ENCODE measurements around the gene PHF14.

Gene PHF14

DNA sequence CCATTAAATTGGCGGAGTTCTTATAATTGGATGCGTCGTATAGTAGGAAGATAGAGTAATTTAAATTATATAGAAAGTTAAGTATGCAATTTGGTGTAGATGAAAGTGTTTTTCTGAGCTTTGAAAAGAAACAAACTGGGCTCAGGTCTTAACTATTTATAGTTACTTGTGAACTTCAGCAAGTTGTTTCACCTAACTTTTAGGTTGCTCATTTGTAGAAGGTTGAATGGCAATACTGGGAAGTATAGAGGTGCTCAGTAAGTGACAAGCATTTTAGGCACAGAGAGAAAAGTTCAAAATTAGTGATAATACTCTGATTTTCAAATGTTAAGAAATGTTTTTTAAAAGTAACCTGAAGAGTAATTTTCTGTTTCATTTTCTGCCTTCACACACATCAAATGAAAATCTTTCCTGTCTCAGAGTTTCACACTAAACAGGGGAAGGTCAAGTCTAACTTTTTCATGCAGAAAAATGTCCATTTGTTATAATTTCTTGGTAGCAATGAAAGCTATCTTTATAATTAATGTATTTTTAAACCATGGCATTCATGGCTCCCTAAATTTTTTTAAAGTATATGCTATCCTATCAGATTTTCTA, 146.5 kb downstream of the PHF14 start:
- no peak for DNase-seq (ENCODE audit: low read depth)

- no peak for DNase-seq (ENCODE audit: low read depth)
Measured at GRCh38 chr7:11120675-11121220, 147.1 kb downstream of the PHF14 start.

DNA sequence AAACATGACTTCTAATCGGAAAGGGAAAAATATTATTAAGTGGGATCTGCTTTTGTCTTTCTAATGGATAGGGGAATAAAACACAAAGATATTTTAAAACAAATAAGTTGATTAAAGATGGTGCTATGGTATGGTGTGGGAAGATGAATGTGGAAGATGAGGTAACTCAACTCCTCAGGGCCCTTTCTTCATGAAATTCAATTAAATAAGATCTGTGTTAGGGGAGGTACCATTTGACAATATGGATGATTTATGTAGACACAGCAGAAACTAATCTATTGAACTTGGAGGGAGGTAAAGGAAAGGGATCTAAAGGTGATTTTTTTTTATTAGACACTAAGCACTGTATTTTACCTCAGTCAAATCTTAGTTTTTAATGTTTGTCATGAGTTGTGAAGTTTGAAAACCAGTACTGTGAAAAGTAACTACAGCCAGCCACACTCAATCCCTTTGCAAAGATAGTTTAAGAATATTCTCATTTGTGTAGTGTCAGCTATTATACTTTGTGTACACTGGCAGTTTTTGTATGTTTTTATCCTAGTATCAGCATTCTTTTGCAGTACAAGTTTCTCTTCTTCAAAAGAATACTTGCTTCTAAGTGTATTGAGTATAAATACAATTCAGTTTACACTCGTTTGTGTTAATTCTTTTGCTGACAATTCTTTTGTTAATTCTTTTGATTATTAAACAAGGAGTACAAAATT, 151.3 kb downstream of the PHF14 start:
- no peak for DNase-seq (ENCODE audit: low read depth)

- DNase-seq (ENCODE audit: low read depth): no peak
Measured at GRCh38 chr7:11127114-11127785, 153.6 kb downstream of the PHF14 start.

GRCh38 chr7:11127988-11128387, 154.3 kb downstream of the PHF14 start:
- no peak for DNase-seq (ENCODE audit: low read depth)

GRCh38 chr7:11128498-11128897, 154.8 kb downstream of the PHF14 start:
- DNase-seq (ENCODE audit: low read depth): no peak

- no peak for DNase-seq (ENCODE audit: low read depth)
Measured at GRCh38 chr7:11130012-11130411, 156.3 kb downstream of the PHF14 start.

- DNase-seq (ENCODE audit: low read depth): no peak
Measured at GRCh38 chr7:11130601-11131000, 156.9 kb downstream of the PHF14 start.

GRCh38 chr7:11133436-11133959, 159.8 kb downstream of the PHF14 start:
- no peak for DNase-seq (ENCODE audit: low read depth)

DNA sequence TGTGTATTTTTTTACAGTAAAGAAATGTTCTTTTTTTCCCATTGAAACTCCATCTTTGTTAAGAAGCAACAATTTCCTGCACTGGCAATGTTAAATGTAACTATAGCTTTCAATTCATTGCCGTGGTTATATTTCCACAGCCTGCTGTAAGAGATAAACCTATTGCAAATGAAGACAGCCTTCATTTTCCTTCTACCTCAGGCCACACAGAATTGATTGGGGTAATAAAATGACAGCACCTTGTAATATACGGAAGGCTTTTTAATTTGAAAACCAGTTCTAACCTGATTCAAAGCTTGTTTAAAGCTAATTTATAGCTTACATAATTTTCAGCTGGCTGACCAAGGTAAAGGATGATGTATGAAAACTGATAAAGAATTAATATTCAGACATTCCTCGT, 161.9 kb downstream of the PHF14 start:
- DNase-seq (ENCODE audit: low read depth): no peak

DNA sequence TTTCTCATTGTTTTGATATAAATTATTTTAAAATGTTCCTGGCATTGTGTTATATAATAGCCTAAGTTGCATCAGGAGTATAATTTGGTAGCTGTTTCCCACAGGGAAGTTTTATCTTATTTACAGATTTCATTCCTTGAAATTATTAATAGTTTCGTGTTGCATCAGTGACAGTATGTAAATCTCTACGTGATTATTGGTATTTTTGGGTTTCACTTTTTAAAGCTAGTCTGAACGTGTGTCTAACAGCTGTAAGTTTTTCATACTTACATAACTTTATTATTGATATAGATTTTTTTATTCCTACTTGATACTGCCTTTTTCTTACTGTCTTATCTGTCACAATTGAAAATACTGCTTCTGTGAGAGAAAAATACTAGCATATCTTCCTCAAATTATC, 167.9 kb downstream of the PHF14 start:
- DNase-seq (ENCODE audit: low read depth): no peak

GRCh38 chr7:11153694-11154093, 180.0 kb downstream of the PHF14 start:
- DNase-seq (ENCODE audit: low read depth): no peak

DNA sequence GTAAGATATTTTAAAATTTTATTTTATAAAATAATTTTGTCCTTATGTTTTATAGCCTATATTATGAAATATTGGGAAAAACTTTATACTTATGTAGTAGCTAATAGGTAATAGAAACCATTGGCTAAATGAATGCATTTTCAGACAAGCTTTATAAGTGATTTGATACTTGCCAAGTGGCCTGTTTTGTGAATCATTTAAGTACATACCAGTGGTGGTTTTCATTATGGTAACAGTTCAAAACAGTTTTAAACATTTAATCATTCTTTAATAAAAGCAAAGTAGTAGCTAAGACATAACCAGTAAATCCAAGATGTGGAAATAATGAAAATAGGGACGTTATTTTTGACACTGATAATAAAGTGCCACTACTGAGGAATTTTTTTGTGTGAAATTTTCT, 182.2 kb downstream of the PHF14 start:
- DNase-seq (ENCODE audit: low read depth): no peak

- no peak for DNase-seq (ENCODE audit: low read depth)
Measured at GRCh38 chr7:11161499-11161898, 187.8 kb downstream of the PHF14 start.

DNA sequence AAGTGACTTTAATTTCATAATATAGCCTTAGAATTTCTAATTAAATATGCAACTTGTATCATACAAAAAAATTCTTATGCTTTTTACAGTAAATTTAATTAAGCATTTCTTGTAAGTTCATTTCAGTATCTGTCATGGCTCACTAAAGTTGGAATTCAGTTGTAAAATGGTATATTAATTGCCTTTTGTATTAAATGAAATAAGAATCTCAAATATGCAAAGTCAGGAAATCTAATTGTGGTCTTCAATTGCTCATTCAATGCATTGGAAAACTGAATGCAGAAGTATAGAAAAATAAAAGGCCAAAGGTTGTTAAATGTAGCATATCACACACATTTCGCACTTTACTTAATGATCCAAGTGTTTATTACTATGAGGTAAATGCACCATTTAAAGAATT, 189.5 kb downstream of the PHF14 start:
- no peak for DNase-seq (ENCODE audit: low read depth)

- no peak for DNase-seq (ENCODE audit: low read depth)
Measured at GRCh38 chr7:11166051-11166450, 192.4 kb downstream of the PHF14 start.

GRCh38 chr7:11168650-11169170, 195.0 kb downstream of the PHF14 start:
- no peak for DNase-seq (ENCODE audit: low read depth)

DNA sequence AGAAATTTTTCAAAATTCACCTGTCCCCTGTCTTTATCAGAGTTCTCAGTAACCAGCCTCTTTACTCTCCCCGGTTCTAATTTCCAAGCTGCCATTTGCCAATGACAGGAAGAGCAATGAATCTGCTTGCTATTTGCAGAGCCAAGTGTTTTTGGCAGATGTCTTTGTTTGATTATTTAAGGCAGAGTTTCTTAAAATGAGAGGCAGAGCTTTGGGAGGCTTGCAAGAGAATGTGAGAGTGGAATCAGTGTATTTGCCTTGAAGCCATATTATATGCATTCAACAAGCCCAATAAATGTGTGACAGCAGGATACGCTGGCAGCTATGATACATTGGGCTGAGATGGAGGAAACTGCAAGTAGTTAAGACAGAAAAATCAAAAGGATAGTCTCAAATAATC, 196.5 kb downstream of the PHF14 start:
- DNase-seq (ENCODE audit: low read depth): no peak

DNA sequence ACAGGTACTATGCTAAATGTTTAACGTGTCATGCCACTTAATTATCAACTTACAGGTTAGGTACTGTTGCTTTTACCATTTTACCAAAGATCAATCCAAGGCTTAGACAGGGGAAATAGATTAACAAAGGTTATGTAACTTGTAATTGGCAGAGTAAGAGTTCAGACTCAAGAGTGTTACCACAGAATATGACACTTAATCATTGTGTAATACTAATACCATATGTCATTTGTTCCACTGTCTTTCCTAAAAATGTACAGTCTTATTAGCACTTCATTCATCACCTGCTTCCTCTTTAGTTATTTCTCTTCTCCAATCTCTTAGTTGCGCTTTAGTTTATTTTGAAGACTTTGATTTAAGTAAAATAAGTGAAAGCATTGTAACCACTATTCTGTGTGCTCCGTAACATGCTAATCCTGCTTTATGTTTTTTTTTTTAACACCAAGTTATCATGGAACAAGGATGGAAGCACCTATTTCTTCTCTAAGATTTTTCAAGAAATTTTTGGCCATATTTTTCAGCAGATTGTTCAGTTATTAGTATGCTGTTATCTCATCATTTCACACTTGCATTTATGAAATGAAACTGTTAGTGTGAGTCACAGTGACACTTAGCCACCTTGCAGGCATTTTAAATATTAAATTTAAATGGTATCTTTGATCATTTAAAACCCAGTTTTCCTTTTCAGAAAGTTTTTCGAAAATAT, 197.3 kb downstream of the PHF14 start:
- no peak for DNase-seq (ENCODE audit: low read depth)

DNA sequence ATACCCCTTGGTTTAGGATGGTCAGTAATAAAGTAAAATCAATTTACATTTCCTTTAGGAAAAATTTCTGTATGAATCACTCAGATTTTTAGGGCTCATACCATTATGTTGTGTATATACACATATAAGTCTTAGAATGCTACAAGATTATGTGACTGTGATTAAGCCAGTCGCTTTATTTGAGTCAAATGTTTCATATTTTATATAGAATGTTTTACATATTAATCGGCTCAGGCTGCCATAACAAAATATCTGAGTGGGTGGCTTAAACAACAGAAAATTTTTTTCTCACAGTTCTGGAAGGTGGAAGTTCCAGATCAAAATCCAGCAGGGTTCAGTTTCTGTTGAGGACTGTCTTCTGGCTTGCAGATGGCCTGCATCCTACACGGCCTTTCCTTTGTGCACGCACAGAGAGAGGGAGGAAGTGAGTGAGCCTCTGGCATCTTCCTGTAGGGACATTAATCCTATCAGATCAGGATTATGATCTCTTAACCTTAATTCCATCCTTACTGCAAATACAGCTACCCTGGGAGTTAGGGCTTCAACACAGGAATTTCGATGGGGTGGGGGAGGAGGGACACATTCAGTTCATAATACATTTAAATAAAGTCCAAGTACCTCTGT, 198.0 kb downstream of the PHF14 start:
- DNase-seq (ENCODE audit: low read depth): no peak

- DNase-seq (ENCODE audit: low read depth): no peak
Measured at GRCh38 chr7:11172835-11173234, 199.2 kb downstream of the PHF14 start.

DNA sequence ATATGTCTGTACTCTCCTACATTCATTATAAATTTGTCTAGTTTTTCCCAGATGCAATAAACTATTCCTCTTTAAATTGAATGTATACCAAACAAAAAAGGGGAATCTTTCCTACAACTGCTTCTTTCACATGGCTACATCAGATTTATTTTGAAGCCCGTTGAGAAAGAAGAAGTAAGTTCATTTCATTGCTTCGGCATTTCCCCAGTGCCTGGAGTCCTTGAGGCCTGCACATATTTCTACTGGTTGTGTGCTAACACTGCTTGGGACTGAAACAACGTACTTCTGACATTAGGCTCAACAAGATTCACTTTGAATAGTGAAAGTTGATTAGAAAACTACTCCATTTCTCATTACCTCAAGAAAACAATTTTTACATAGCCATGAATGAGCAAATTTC, 201.7 kb downstream of the PHF14 start:
- no peak for DNase-seq (ENCODE audit: low read depth)

Data from stimulated activated CD8-positive, alpha-beta memory T cell treated with anti-CD3 and anti-CD28 coated beads, Interleukin-15, amount 100 ng/mL, for 1 hour (primary cell).